Measurements from ENCODE around the gene ZC3H12D.
A peak's percentile ranks its signal among the peaks of the same experiment; 100 is the strongest.

Gene ZC3H12D

DNA sequence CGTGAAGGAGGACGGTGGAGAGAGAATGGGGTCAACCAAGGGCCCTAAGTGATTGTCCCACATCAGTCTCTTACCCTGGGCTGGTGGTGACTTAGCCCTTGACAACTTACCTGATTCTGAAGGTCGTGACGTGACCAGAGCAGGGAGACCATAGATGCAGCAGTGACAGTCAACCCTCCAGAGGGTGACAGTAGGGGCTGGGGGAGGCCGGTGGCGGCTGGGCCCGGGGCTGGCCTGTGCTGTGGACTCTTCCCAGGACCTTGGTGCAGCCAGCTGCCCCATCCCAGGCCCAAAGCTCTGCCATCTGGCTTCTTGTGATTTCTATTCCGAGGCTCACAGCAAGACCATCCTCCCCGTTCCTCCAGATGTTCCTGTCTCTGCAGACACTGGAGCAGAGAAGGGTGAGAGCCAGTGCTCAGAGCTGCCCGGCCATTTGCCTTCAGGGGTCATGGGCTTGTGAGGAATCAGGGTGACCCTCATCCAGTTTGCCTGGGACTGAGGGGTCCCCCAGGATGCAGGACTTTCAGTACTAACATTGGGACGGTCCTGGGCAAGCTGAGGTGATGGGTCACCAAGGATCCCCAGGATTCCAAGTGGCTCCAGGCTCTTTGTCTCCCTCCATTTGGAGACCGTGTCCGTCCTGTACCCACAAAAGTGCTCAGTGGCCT is 48.8 kb downstream of the ZC3H12D start:
- H3K27ac ChIP-seq (ENCODE audit: low read depth in 2 of 2, low read length in 2 of 2), result no peak overlapping the region
- H3K9me3 ChIP-seq (ENCODE audit: control insufficient read depth in 2 of 2, low read length in 2 of 2), result no peaks in the 10 kb centered on the region
- H3K9ac ChIP-seq (ENCODE audit: low read depth in 1 of 2, low read length in 2 of 2), result no peak overlapping the region
- no peak overlapping the region for H3K4me3 ChIP-seq (ENCODE audit: low read length in 2 of 2)
- no peaks in the 10 kb centered on the region for H3K36me3 ChIP-seq (ENCODE audit: control insufficient read depth in 2 of 2, insufficient read depth in 2 of 2, low read length in 2 of 2)
- H3K4me1 ChIP-seq (ENCODE audit: control insufficient read depth in 2 of 2, insufficient read depth in 2 of 2, low read length in 2 of 2), result peaks cover 3 to 5% of the 10 kb centered on the region in 2 donors
- H3K27me3 ChIP-seq (ENCODE audit: control insufficient read depth in 2 of 2, insufficient read depth in 2 of 2, low read length in 2 of 2), result no peaks in the 10 kb centered on the region

DNA sequence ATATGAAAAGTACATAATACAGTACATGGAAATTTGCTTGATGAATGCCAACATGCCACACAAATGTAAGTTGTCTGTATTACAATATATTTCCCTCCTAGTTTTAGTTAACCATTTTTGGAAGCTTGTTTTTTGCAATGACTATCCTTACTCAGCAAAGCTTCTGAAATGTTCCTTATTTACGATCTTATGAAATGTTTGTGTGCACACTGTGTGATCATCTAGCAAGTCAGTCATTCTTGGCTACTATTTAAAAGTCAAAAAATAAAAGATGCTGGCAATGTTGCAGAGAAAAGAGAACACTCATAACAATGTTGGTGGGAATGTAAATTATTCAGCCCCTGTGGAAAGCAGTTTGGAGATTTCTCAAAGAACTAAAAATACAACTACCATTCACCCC is 50.9 kb downstream of the ZC3H12D start:
- no peak overlapping the region for H3K9ac ChIP-seq (ENCODE audit: low read depth in 1 of 2, low read length in 2 of 2)

DNA sequence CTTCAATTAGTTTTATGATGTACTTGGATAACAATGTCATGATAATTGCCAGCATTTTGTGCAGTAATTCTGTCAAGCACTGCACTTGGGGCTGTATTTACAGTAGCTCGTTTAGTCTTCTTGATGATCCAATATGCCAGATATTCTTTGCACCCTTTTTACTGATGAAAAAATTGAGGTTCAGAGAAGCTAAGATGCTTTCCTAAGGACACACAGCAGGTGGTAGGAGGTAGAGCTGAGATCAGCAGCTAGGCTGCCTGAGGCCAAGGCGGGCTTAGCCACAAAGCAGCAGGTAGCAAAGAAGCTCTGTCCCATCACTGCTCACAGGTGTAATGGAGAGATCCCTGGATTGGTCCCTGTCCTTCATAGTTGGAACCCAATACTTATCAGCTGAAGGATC is 51.4 kb downstream of the ZC3H12D start:
- no peak overlapping the region for H3K9ac ChIP-seq (ENCODE audit: low read depth in 1 of 2, low read length in 2 of 2)

More for the DNA sequence above, 50.9 kb downstream of the ZC3H12D start:
- H3K27me3 ChIP-seq (ENCODE audit: control insufficient read depth in 2 of 2, insufficient read depth in 2 of 2, low read length in 2 of 2), result no peaks in the 10 kb centered on the region
- H3K4me1 ChIP-seq (ENCODE audit: control insufficient read depth in 2 of 2, insufficient read depth in 2 of 2, low read length in 2 of 2), result peaks cover 3 to 5% of the 10 kb centered on the region in 2 donors
- no peak overlapping the region for H3K4me3 ChIP-seq (ENCODE audit: low read length in 2 of 2)
- no peak overlapping the region for H3K27ac ChIP-seq (ENCODE audit: low read depth in 2 of 2, low read length in 2 of 2)
- H3K36me3 ChIP-seq (ENCODE audit: control insufficient read depth in 2 of 2, insufficient read depth in 2 of 2, low read length in 2 of 2), result no peaks in the 10 kb centered on the region
- no peaks in the 10 kb centered on the region for H3K9me3 ChIP-seq (ENCODE audit: control insufficient read depth in 2 of 2, low read length in 2 of 2)

GRCh38 chr6:149431905-149432775 is 52.7 kb downstream of the ZC3H12D start:
- Histone ChIP-seq H3K4me3 (ENCODE audit: low read length in 2 of 2) (peak overlapping the region; percentile 25 to 35), H3K36me3 (ENCODE audit: control insufficient read depth in 2 of 2, insufficient read depth in 2 of 2, low read length in 2 of 2) (no peaks in the 10 kb centered on the region), H3K4me1 (ENCODE audit: control insufficient read depth in 2 of 2, insufficient read depth in 2 of 2, low read length in 2 of 2) (peaks cover 3 to 5% of the 10 kb centered on the region in 2 donors), H3K27ac (ENCODE audit: low read depth in 2 of 2, low read length in 2 of 2) (no peak overlapping the region), H3K27me3 (ENCODE audit: control insufficient read depth in 2 of 2, insufficient read depth in 2 of 2, low read length in 2 of 2) (no peaks in the 10 kb centered on the region), H3K9me3 (ENCODE audit: control insufficient read depth in 2 of 2, low read length in 2 of 2) (no peaks in the 10 kb centered on the region), H3K9ac (ENCODE audit: low read depth in 1 of 2, low read length in 2 of 2) (no peak overlapping the region)

More for the DNA sequence above, 51.4 kb downstream of the ZC3H12D start:
- Histone ChIP-seq H3K27me3 (ENCODE audit: control insufficient read depth in 2 of 2, insufficient read depth in 2 of 2, low read length in 2 of 2) (no peaks in the 10 kb centered on the region), H3K9me3 (ENCODE audit: control insufficient read depth in 2 of 2, low read length in 2 of 2) (no peaks in the 10 kb centered on the region), H3K4me3 (ENCODE audit: low read length in 2 of 2) (no peak overlapping the region), H3K27ac (ENCODE audit: low read depth in 2 of 2, low read length in 2 of 2) (no peak overlapping the region), H3K4me1 (ENCODE audit: control insufficient read depth in 2 of 2, insufficient read depth in 2 of 2, low read length in 2 of 2) (peaks cover 3 to 5% of the 10 kb centered on the region in 2 donors), H3K36me3 (ENCODE audit: control insufficient read depth in 2 of 2, insufficient read depth in 2 of 2, low read length in 2 of 2) (no peaks in the 10 kb centered on the region)

GRCh38 chr6:149429427-149430360 is 55.1 kb downstream of the ZC3H12D start:
- H3K4me3 ChIP-seq (ENCODE audit: low read length in 2 of 2), result no peak overlapping the region
- H3K27me3 ChIP-seq (ENCODE audit: control insufficient read depth in 2 of 2, insufficient read depth in 2 of 2, low read length in 2 of 2), result no peaks in the 10 kb centered on the region
- H3K9ac ChIP-seq (ENCODE audit: low read depth in 1 of 2, low read length in 2 of 2), result no peak overlapping the region
- H3K9me3 ChIP-seq (ENCODE audit: control insufficient read depth in 2 of 2, low read length in 2 of 2), result no peaks in the 10 kb centered on the region
- no peak overlapping the region for H3K27ac ChIP-seq (ENCODE audit: low read depth in 2 of 2, low read length in 2 of 2)
- peaks cover 3 to 5% of the 10 kb centered on the region in 2 donors for H3K4me1 ChIP-seq (ENCODE audit: control insufficient read depth in 2 of 2, insufficient read depth in 2 of 2, low read length in 2 of 2)
- H3K36me3 ChIP-seq (ENCODE audit: control insufficient read depth in 2 of 2, insufficient read depth in 2 of 2, low read length in 2 of 2), result no peaks in the 10 kb centered on the region

DNA sequence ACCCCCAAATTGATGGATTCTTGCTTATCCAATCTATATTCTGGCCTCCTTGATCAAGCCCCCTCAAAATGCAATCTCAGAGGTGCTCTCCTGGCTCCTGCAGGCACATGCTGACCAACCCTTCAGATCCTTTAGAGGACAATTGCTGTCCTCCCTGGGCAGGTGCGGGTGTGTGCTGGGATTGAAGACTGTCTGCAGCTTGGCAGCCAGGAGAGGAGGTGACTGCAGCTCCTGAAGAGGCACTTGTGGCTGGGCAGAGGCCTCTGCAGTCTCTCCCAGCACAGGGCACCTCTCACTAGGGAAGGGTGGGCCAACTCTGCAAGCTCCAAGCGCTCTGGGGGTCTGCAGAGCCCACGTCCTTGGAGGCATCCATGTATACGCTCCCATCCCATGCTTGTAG is 56.2 kb downstream of the ZC3H12D start:
- H3K4me3 ChIP-seq (ENCODE audit: low read length in 2 of 2), result no peak overlapping the region
- no peaks in the 10 kb centered on the region for H3K9me3 ChIP-seq (ENCODE audit: control insufficient read depth in 2 of 2, low read length in 2 of 2)
- no peaks in the 10 kb centered on the region for H3K36me3 ChIP-seq (ENCODE audit: control insufficient read depth in 2 of 2, insufficient read depth in 2 of 2, low read length in 2 of 2)
- peaks cover 3 to 9% of the 10 kb centered on the region in 2 donors for H3K4me1 ChIP-seq (ENCODE audit: control insufficient read depth in 2 of 2, insufficient read depth in 2 of 2, low read length in 2 of 2)
- no peaks in the 10 kb centered on the region for H3K27me3 ChIP-seq (ENCODE audit: control insufficient read depth in 2 of 2, insufficient read depth in 2 of 2, low read length in 2 of 2)
- no peak overlapping the region for H3K9ac ChIP-seq (ENCODE audit: low read depth in 1 of 2, low read length in 2 of 2)
- no peak overlapping the region for H3K27ac ChIP-seq (ENCODE audit: low read depth in 2 of 2, low read length in 2 of 2)

DNA sequence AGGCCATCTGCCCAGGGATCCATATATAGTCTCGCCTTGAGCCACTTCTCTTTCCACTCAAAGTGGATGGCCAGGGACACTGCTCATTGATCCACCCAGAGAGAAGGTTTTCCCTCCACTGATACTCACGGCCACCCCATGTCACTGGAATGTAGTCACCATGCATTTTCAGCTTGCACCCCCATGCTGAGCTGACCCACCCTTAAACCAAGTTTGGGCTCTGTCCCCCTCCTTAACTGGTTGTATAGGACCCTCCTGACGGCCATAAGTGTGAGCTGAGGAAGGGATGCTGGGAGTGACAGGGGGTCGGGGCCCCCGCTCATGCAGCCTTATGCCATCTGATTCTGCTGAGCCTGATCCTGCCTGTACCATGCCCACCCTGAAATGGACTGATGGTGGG is 59.1 kb downstream of the ZC3H12D start:
- Histone ChIP-seq H3K4me3 (ENCODE audit: low read length in 2 of 2) (no peak overlapping the region), H3K9me3 (ENCODE audit: control insufficient read depth in 2 of 2, low read length in 2 of 2) (no peaks in the 10 kb centered on the region), H3K36me3 (ENCODE audit: control insufficient read depth in 2 of 2, insufficient read depth in 2 of 2, low read length in 2 of 2) (no peaks in the 10 kb centered on the region), H3K27ac (ENCODE audit: low read depth in 2 of 2, low read length in 2 of 2) (no peak overlapping the region), H3K4me1 (ENCODE audit: control insufficient read depth in 2 of 2, insufficient read depth in 2 of 2, low read length in 2 of 2) (peaks cover 0 to 4% of the 10 kb centered on the region in 2 donors), H3K9ac (ENCODE audit: low read depth in 1 of 2, low read length in 2 of 2) (no peak overlapping the region), H3K27me3 (ENCODE audit: control insufficient read depth in 2 of 2, insufficient read depth in 2 of 2, low read length in 2 of 2) (no peaks in the 10 kb centered on the region)

DNA sequence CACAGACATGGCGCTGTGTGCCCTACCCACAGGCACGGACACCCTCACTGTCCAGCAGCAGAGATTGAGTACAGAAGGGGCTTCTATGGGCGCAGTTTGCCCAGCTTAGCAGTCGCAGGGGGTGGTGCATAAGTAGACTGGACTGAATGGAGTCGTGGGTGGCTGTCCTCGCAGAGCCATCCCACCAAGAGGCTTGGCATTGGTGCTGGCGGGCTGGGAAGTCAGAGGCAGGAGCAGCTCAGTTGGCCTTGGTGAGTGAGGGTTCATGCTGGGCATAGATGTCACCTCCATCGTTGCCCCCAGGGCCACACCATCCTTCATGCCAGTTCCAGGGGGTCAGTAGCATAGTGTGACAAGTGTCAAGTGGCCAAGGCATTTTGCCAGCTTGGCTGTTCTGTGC is 59.6 kb downstream of the ZC3H12D start:
- H3K4me1 ChIP-seq (ENCODE audit: control insufficient read depth in 2 of 2, insufficient read depth in 2 of 2, low read length in 2 of 2), result peaks cover 0 to 4% of the 10 kb centered on the region in 2 donors
- no peaks in the 10 kb centered on the region for H3K27me3 ChIP-seq (ENCODE audit: control insufficient read depth in 2 of 2, insufficient read depth in 2 of 2, low read length in 2 of 2)
- H3K4me3 ChIP-seq (ENCODE audit: low read length in 2 of 2), result no peak overlapping the region
- no peaks in the 10 kb centered on the region for H3K9me3 ChIP-seq (ENCODE audit: control insufficient read depth in 2 of 2, low read length in 2 of 2)
- no peaks in the 10 kb centered on the region for H3K36me3 ChIP-seq (ENCODE audit: control insufficient read depth in 2 of 2, insufficient read depth in 2 of 2, low read length in 2 of 2)
- H3K9ac ChIP-seq (ENCODE audit: low read depth in 1 of 2, low read length in 2 of 2), result no peak overlapping the region
- H3K27ac ChIP-seq (ENCODE audit: low read depth in 2 of 2, low read length in 2 of 2), result no peak overlapping the region

- Histone ChIP-seq H3K36me3 (ENCODE audit: control insufficient read depth in 2 of 2, insufficient read depth in 2 of 2, low read length in 2 of 2) (no peaks in the 10 kb centered on the region), H3K4me3 (ENCODE audit: low read length in 2 of 2) (no peak overlapping the region), H3K9me3 (ENCODE audit: control insufficient read depth in 2 of 2, low read length in 2 of 2) (no peaks in the 10 kb centered on the region), H3K9ac (ENCODE audit: low read depth in 1 of 2, low read length in 2 of 2) (no peak overlapping the region), H3K27ac (ENCODE audit: low read depth in 2 of 2, low read length in 2 of 2) (peak overlapping the region in 1 of 2 donors; percentile 22), H3K4me1 (ENCODE audit: control insufficient read depth in 2 of 2, insufficient read depth in 2 of 2, low read length in 2 of 2) (peaks cover 0 to 4% of the 10 kb centered on the region in 2 donors), H3K27me3 (ENCODE audit: control insufficient read depth in 2 of 2, insufficient read depth in 2 of 2, low read length in 2 of 2) (no peaks in the 10 kb centered on the region)
These were observed 60.8 kb downstream of the ZC3H12D start for GRCh38 chr6:149423964-149424440.

Measured in mucosa of rectum (tissue), 2 donors.